ENCODE results near the gene PACRG. TPM values are rescaled to one million over a fixed set of nuclear protein-coding genes. Genes with fewer than 3 reads are reported as not detected.

PACRG gene
- total and polyA plus RNA-seq, 4 donors, result 0.47 to 3.8 (median 2.4) TPM

GRCh38 chr6:163162007-163162873 is 434.5 kb downstream of the PACRG start:
- Histone ChIP-seq H3K27me3 (ENCODE audit: control insufficient read depth in 4 of 4, insufficient read depth in 4 of 4, low read length in 3 of 4) (no peaks in the 10 kb centered on the region), H3K4me3 (ENCODE audit: low read depth in 1 of 3, low read length in 3 of 3) (peak overlapping the region; percentile 34 to 62 (median 54)), H3K9ac (ENCODE audit: low read depth in 1 of 2, low read length in 2 of 2) (no peak overlapping the region), H3K9me3 (ENCODE audit: control insufficient read depth in 4 of 4, low read length in 3 of 4) (no peaks in the 10 kb centered on the region), H3K4me1 (ENCODE audit: control insufficient read depth in 4 of 4, insufficient read depth in 4 of 4, low read length in 3 of 4) (peaks cover 0 to 12% (median 10%) of the 10 kb centered on the region in 4 donors), H3K36me3 (ENCODE audit: control insufficient read depth in 4 of 4, insufficient read depth in 3 of 4, low read depth in 1 of 4, low read length in 3 of 4) (no peaks in the 10 kb centered on the region), H3K27ac (ENCODE audit: low read depth in 1 of 2, low read length in 2 of 2) (peak overlapping the region; percentile 68 to 76)
- no peak for DNase-seq (ENCODE audit: low spot score)
- TF ChIP-seq RXRA (IDR thresholded peaks at IDR 0.05) (peak in 1 of 2 donors; percentile 29), GABPA (IDR thresholded peaks at IDR 0.05 in 1 of 2, conservative IDR thresholded peaks at IDR 0.05 in 1 of 2) (no peak)
- 44% methylated on average over 11 of the region's 11 CpGs for WGBS

GRCh38 chr6:163162874-163163213 is 435.1 kb downstream of the PACRG start:
- no peaks in the 10 kb centered on the region for H3K27me3 ChIP-seq (ENCODE audit: control insufficient read depth in 4 of 4, insufficient read depth in 4 of 4, low read length in 3 of 4)
- H3K4me3 ChIP-seq (ENCODE audit: low read depth in 1 of 3, low read length in 3 of 3), result peak overlapping the region; percentile 34 to 62 (median 54)
- TF ChIP-seq JUND (IDR thresholded peaks at IDR 0.05) (no peak), RXRA (IDR thresholded peaks at IDR 0.05) (peak in 1 of 2 donors; percentile 31), YY1 (IDR thresholded peaks at IDR 0.05) (peak; percentile 46), FOXA1 (IDR thresholded peaks at IDR 0.05) (no peak), HNF4A (conservative IDR thresholded peaks at IDR 0.05) (peak in 1 of 2 donors; percentile 33), SP1 (IDR thresholded peaks at IDR 0.05) (peak; percentile 43)
- H3K9ac ChIP-seq (ENCODE audit: low read depth in 1 of 2, low read length in 2 of 2), result no peak overlapping the region
- DNase-seq (ENCODE audit: low spot score), result no peak
- WGBS, result 45% methylated on average over 6 of the region's 6 CpGs
- no peaks in the 10 kb centered on the region for H3K9me3 ChIP-seq (ENCODE audit: control insufficient read depth in 4 of 4, low read length in 3 of 4)
- H3K4me1 ChIP-seq (ENCODE audit: control insufficient read depth in 4 of 4, insufficient read depth in 4 of 4, low read length in 3 of 4), result peaks cover 0 to 12% (median 10%) of the 10 kb centered on the region in 4 donors
- no peaks in the 10 kb centered on the region for H3K36me3 ChIP-seq (ENCODE audit: control insufficient read depth in 4 of 4, insufficient read depth in 3 of 4, low read depth in 1 of 4, low read length in 3 of 4)
- H3K27ac ChIP-seq (ENCODE audit: low read depth in 1 of 2, low read length in 2 of 2), result peak overlapping the region; percentile 68 to 76

- no peak overlapping the region for H3K4me3 ChIP-seq (ENCODE audit: low read depth in 1 of 3, low read length in 3 of 3)
- no peaks in the 10 kb centered on the region for H3K9me3 ChIP-seq (ENCODE audit: control insufficient read depth in 4 of 4, low read length in 3 of 4)
- no peaks in the 10 kb centered on the region for H3K27me3 ChIP-seq (ENCODE audit: control insufficient read depth in 4 of 4, insufficient read depth in 4 of 4, low read length in 3 of 4)
- H3K27ac ChIP-seq (ENCODE audit: low read depth in 1 of 2, low read length in 2 of 2), result no peak overlapping the region
- H3K9ac ChIP-seq (ENCODE audit: low read depth in 1 of 2, low read length in 2 of 2), result no peak overlapping the region
- H3K36me3 ChIP-seq (ENCODE audit: control insufficient read depth in 4 of 4, insufficient read depth in 3 of 4, low read depth in 1 of 4, low read length in 3 of 4), result no peaks in the 10 kb centered on the region
- WGBS, result 79% methylated on average over 9 of the region's 9 CpGs
- TF ChIP-seq HNF4G (IDR thresholded peaks at IDR 0.05) (no peak), FOXA1 (IDR thresholded peaks at IDR 0.05) (no peak), EGR1 (IDR thresholded peaks at IDR 0.05; ENCODE audit: low read depth in 2 of 2) (no peak), TAF1 (conservative IDR thresholded peaks at IDR 0.05) (no peak), SP1 (IDR thresholded peaks at IDR 0.05) (no peak), GABPA (IDR thresholded peaks at IDR 0.05 in 1 of 2, conservative IDR thresholded peaks at IDR 0.05 in 1 of 2) (no peak), FOXA2 (IDR thresholded peaks at IDR 0.05) (no peak), NR2F2 (IDR thresholded peaks at IDR 0.05) (no peak), ZBTB33 (IDR thresholded peaks at IDR 0.05) (no peak), MAX (IDR thresholded peaks at IDR 0.05) (no peak), HNF4A (conservative IDR thresholded peaks at IDR 0.05) (no peak), RXRA (IDR thresholded peaks at IDR 0.05) (no peak), CTCF (IDR thresholded peaks at IDR 0.05; ENCODE audit: low read depth, low read length, missing input control) (no peak), JUND (IDR thresholded peaks at IDR 0.05) (no peak), YY1 (IDR thresholded peaks at IDR 0.05) (no peak), ATF3 (IDR thresholded peaks at IDR 0.05) (no peak), RAD21 (IDR thresholded peaks at IDR 0.05) (no peak), REST (IDR thresholded peaks at IDR 0.05) (no peak)
- peaks cover 0 to 12% (median 10%) of the 10 kb centered on the region in 4 donors for H3K4me1 ChIP-seq (ENCODE audit: control insufficient read depth in 4 of 4, insufficient read depth in 4 of 4, low read length in 3 of 4)
- no peak for DNase-seq (ENCODE audit: low spot score)
Measured at GRCh38 chr6:163164175-163164900, 436.6 kb downstream of the PACRG start.
